Measurements from ENCODE around the gene ITGB5. TPM values are rescaled to one million over a fixed set of nuclear protein-coding genes. Genes with fewer than 3 reads are reported as not detected.

The ITGB5 gene
- total RNA-seq, 1 experiment from 2014 or later = 116 TPM

DNA sequence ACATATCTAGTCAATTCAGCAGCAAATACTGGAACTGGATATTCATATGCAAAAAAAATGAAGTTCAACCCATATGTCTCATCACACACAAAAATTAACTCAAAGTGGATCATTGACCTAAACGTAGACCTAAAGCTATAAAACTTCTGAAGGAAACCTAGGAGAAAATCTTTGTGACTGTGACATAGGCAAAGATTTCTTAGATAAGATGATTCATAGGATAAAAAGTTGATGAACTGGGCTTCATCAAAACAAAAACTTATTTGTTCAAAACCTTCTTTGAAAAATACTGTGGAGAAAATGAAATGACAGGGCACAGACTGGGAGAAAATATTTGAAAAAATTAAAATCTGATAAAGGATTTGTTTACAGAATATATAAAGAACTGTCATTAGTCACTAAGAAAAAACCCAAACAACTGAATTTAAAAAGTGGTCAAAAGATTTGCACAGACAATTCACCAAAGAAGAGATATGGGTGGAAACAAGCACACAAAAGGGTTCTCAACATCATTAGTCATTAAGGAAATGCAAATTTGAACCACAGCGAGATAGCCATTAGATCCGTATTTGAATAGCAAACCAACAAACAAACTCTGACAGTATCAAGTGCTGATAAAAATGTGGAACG lies 62.8 kb downstream of the ITGB5 start:
- Histone ChIP-seq H3K9me3 (ENCODE audit: low read depth, low read length, poor library complexity, severe bottlenecking) (no peaks in the 10 kb centered on the region), H3K36me3 (ENCODE audit: insufficient read depth, low read length, poor library complexity, severe bottlenecking) (peaks cover 18% of the 10 kb centered on the region), H3K4me1 (ENCODE audit: insufficient read depth, low read length, poor library complexity, severe bottlenecking) (peaks cover 7% of the 10 kb centered on the region), H3K4me3 (ENCODE audit: low read depth, low read length, poor library complexity, severe bottlenecking) (no peak overlapping the region), H3K27ac (ENCODE audit: low read depth, low read length, poor library complexity, severe bottlenecking) (no peak overlapping the region), H3K27me3 (replicated peaks; ENCODE audit: insufficient read depth, low read depth, low read length, poor library complexity) (no peaks in the 10 kb centered on the region)
- TF ChIP-seq, protein P1, sequence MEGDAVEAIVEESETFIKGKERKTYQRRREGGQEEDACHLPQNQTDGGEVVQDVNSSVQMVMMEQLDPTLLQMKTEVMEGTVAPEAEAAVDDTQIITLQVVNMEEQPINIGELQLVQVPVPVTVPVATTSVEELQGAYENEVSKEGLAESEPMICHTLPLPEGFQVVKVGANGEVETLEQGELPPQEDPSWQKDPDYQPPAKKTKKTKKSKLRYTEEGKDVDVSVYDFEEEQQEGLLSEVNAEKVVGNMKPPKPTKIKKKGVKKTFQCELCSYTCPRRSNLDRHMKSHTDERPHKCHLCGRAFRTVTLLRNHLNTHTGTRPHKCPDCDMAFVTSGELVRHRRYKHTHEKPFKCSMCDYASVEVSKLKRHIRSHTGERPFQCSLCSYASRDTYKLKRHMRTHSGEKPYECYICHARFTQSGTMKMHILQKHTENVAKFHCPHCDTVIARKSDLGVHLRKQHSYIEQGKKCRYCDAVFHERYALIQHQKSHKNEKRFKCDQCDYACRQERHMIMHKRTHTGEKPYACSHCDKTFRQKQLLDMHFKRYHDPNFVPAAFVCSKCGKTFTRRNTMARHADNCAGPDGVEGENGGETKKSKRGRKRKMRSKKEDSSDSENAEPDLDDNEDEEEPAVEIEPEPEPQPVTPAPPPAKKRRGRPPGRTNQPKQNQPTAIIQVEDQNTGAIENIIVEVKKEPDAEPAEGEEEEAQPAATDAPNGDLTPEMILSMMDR (conservative IDR thresholded peaks at IDR 0.05; ENCODE audit: low read depth, low read length) = no peak
- TF ChIP-seq EZH2 (IDR thresholded peaks at IDR 0.05; ENCODE audit: borderline replicate concordance, low read depth, low read length, poor library complexity, severe bottlenecking) = no peak
- ChIA-PET POLR2A (ENCODE audit: low non-redundant PET) (no interaction called here), CTCF (no interaction called here)
- intact Hi-C loops (cut with micrococcal nuclease; ENCODE audit: unreplicated experiment) = no loop called here
- no peak for DNase-seq (ENCODE audit: low spot score)
- BruUV-seq (replicated peaks) = no TSS peak

DNA sequence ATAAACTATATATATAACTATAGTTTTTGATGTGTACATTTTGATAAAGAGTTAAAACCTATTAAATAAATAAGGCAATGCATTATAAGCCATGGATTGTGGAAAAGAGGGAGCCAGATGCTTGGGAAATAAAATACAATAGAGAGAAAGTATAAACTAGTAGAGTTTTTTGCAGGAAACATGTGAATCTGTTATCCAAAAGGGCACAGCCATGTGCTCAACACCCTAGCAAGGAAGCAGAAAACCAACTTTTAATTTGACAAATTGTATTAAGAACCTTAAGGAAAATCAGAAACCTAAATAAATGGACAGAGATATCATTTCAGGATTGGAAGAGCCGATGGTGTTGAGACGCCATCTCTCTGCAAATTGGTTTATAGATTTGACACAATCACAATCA lies 63.5 kb downstream of the ITGB5 start:
- peaks cover 18% of the 10 kb centered on the region for H3K36me3 ChIP-seq (ENCODE audit: insufficient read depth, low read length, poor library complexity, severe bottlenecking)
- no peaks in the 10 kb centered on the region for H3K27me3 ChIP-seq (replicated peaks; ENCODE audit: insufficient read depth, low read depth, low read length, poor library complexity)
- no peak overlapping the region for H3K27ac ChIP-seq (ENCODE audit: low read depth, low read length, poor library complexity, severe bottlenecking)
- POLR2A ChIA-PET (ENCODE audit: low non-redundant PET) = no interaction called here
- H3K9me3 ChIP-seq (ENCODE audit: low read depth, low read length, poor library complexity, severe bottlenecking) = no peaks in the 10 kb centered on the region
- BruUV-seq (replicated peaks) = no TSS peak
- DNase-seq (ENCODE audit: low spot score) = no peak
- CTCF ChIA-PET = no interaction called here
- intact Hi-C loops (cut with micrococcal nuclease; ENCODE audit: unreplicated experiment) = no loop called here
- no peak for TF ChIP-seq EZH2 (IDR thresholded peaks at IDR 0.05; ENCODE audit: borderline replicate concordance, low read depth, low read length, poor library complexity, severe bottlenecking)
- TF ChIP-seq, protein P1 (conservative IDR thresholded peaks at IDR 0.05; ENCODE audit: low read depth, low read length) = no peak
- peaks cover 7% of the 10 kb centered on the region for H3K4me1 ChIP-seq (ENCODE audit: insufficient read depth, low read length, poor library complexity, severe bottlenecking)
- H3K4me3 ChIP-seq (ENCODE audit: low read depth, low read length, poor library complexity, severe bottlenecking) = no peak overlapping the region

DNA sequence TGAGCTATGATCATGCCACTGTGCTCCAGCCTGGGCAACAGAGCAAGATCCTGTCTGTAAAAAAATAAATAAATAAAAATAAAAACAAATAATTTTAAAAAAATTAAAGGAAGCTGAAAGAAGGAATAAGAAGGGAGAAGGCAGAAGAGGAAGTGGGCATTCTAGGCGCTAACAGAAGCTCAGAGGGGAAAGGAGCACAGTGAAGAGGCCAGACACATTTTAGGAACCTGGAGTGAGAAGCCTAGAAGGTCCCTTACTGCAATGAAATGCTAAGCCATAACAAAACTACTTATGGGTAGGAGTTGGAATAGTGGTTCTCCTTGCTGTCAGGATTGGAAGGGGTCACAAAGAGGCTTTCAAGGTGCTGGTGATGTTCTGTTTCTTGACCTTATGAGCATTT lies 64.0 kb downstream of the ITGB5 start:
- ChIA-PET POLR2A (ENCODE audit: low non-redundant PET) (no interaction called here), CTCF (no interaction called here)
- intact Hi-C loops (cut with micrococcal nuclease; ENCODE audit: unreplicated experiment) = no loop called here

More for the DNA sequence above, 64.0 kb downstream of the ITGB5 start:
- H3K27me3 ChIP-seq (replicated peaks; ENCODE audit: insufficient read depth, low read depth, low read length, poor library complexity) = no peaks in the 10 kb centered on the region
- no peak for TF ChIP-seq EZH2 (IDR thresholded peaks at IDR 0.05; ENCODE audit: borderline replicate concordance, low read depth, low read length, poor library complexity, severe bottlenecking)
- TF ChIP-seq, protein P1 (conservative IDR thresholded peaks at IDR 0.05; ENCODE audit: low read depth, low read length) = no peak
- BruUV-seq (replicated peaks) = no TSS peak
- H3K27ac ChIP-seq (ENCODE audit: low read depth, low read length, poor library complexity, severe bottlenecking) = no peak overlapping the region
- no peak for DNase-seq (ENCODE audit: low spot score)
- H3K36me3 ChIP-seq (ENCODE audit: insufficient read depth, low read length, poor library complexity, severe bottlenecking) = peaks cover 18% of the 10 kb centered on the region
- H3K4me1 ChIP-seq (ENCODE audit: insufficient read depth, low read length, poor library complexity, severe bottlenecking) = peaks cover 7% of the 10 kb centered on the region
- no peak overlapping the region for H3K4me3 ChIP-seq (ENCODE audit: low read depth, low read length, poor library complexity, severe bottlenecking)
- H3K9me3 ChIP-seq (ENCODE audit: low read depth, low read length, poor library complexity, severe bottlenecking) = no peaks in the 10 kb centered on the region
